Colonic mucosa (tissue), 4 donors: ENCODE results near the gene CIPC. TPM values are rescaled to one million over a fixed set of nuclear protein-coding genes. Genes with fewer than 3 reads are reported as not detected.

Experiments used
- DNase-seq: peaks from one replicate; pipeline ENCODE4 v3.0.0-alpha.2; 2020
- H3K27ac ChIP-seq: fragments of 200-600 bp; one replicate; pipeline ENCODE4 v1.8.0; 2021
- H3K27me3 ChIP-seq: fragments of 200-600 bp; one replicate; pipeline ENCODE4 v1.8.0; 2021
- H3K36me3 ChIP-seq: fragments of 200-600 bp; one replicate; pipeline ENCODE4 v1.8.0; 2021
- H3K4me1 ChIP-seq: fragments of 200-600 bp; one replicate; pipeline ENCODE4 v1.8.0; 2021; ENCODE audit warnings: mild to moderate bottlenecking
- H3K4me3 ChIP-seq: fragments of 200-600 bp; one replicate; pipeline ENCODE4 v1.8.0; 2021
- H3K9ac ChIP-seq, 2 donors: one replicate each; pipeline ENCODE4 v1.7.0; 2013; ENCODE audit warnings: control low read depth in 2 of 2, low read depth in 2 of 2, low read length in 2 of 2
- H3K9me3 ChIP-seq: fragments of 200-600 bp; one replicate; pipeline ENCODE4 v1.8.0; 2021
- intact Hi-C: fragments of 100-400 bp; cut with DNase I; formaldehyde crosslinking; loops from one replicate; pipeline ENCODE4 v1.14.1; 2022
- total RNA-seq, 2 donors: library from RNA; stranded (reverse); fragmentation: NEBNext Ultra II Directional in 1 of 2; extraction: Animal tissue kit (Norgen Biotek cat#: 25700) in 1 of 2; gene quantifications; one replicate each; pipeline ENCODE4 v1.2.1, GENCODE V29; 2021
- TF ChIP-seq, protein P1 (sequence below): fragments of 200-600 bp; IDR thresholded peaks from one replicate; pipeline ENCODE4 v1.8.0; 2022; ENCODE audit warnings: antibody characterized with exemption, mild to moderate bottlenecking
- donor health status: healthy.
- donor health status: DM: no; HTN: no; CAD: no.
- donor health status: DM: no; HTN: no; CAD: no.

Gene CIPC
- total RNA-seq, 2 donors from 2014 or later = 18.2 to 38.4 TPM

DNA sequence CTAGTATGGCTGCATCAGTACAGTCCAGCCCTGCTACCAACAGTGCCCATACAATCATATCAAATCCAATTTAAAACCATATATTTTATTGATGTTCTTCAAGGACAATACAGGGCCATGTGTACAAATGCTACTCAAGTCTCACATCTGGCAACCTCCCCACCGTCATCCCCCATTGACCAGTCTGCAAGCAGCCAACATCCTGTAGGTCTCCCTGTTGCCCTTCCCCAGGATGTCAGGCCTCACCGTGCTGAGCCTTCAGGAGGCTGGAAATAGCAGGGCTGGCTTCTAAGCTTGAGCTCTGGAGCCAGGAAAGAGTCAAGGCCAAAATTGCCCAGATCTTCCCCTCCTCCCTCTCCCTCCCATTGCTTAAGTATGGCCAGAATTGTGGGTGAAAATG is 33.1 kb downstream of the CIPC start:
- TF ChIP-seq, protein P1, sequence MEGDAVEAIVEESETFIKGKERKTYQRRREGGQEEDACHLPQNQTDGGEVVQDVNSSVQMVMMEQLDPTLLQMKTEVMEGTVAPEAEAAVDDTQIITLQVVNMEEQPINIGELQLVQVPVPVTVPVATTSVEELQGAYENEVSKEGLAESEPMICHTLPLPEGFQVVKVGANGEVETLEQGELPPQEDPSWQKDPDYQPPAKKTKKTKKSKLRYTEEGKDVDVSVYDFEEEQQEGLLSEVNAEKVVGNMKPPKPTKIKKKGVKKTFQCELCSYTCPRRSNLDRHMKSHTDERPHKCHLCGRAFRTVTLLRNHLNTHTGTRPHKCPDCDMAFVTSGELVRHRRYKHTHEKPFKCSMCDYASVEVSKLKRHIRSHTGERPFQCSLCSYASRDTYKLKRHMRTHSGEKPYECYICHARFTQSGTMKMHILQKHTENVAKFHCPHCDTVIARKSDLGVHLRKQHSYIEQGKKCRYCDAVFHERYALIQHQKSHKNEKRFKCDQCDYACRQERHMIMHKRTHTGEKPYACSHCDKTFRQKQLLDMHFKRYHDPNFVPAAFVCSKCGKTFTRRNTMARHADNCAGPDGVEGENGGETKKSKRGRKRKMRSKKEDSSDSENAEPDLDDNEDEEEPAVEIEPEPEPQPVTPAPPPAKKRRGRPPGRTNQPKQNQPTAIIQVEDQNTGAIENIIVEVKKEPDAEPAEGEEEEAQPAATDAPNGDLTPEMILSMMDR = no peak

GRCh38 chr14:77131871-77132486 is 33.9 kb downstream of the CIPC start:
- TF ChIP-seq, protein P1 = no peak
- H3K4me1 ChIP-seq = no peaks in the 10 kb centered on the region
- no peaks in the 10 kb centered on the region for H3K9me3 ChIP-seq
- peaks cover 19% of the 10 kb centered on the region for H3K27me3 ChIP-seq
- no peak overlapping the region for H3K27ac ChIP-seq
- no peak overlapping the region for H3K9ac ChIP-seq
- no peak overlapping the region for H3K4me3 ChIP-seq
- H3K36me3 ChIP-seq = no peaks in the 10 kb centered on the region
- no peak for DNase-seq
- intact Hi-C loops = no loop called here

More for the DNA sequence above, 33.1 kb downstream of the CIPC start:
- peaks cover 19% of the 10 kb centered on the region for H3K27me3 ChIP-seq
- intact Hi-C loops = no loop called here
- no peak overlapping the region for H3K4me3 ChIP-seq
- no peak overlapping the region for H3K9ac ChIP-seq
- no peaks in the 10 kb centered on the region for H3K4me1 ChIP-seq
- no peak overlapping the region for H3K27ac ChIP-seq
- H3K9me3 ChIP-seq = no peaks in the 10 kb centered on the region
- DNase-seq = no peak
- no peaks in the 10 kb centered on the region for H3K36me3 ChIP-seq

DNA sequence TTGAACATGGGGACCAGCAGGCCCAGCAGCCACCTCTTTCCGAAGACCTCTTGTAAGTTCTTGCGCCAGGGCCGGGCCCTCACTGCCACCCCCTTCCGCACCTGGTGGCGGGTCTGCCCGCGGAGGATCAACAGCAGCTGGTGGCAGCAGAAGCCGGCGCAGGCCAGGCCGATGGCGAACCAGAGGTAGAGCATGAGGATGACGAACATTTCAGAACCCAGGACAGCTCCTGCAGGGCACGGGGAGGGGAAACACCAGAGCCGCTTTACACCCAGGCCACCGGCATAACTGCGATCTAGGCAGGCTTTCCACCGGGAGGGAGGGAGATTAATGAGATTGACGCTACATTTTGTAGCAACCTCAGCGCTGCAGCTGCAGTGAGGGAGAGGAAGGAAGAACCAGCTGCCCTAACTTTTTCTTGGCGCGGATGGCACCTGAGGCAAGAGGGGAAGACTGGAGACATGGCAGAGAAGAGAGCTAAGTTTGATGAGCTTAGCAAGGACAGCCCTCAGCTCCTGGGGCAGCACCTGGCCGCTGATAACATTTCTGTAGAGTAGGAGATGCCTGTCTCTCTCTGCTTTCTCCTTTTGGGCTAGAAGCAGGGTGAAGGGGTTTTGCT is 35.8 kb downstream of the CIPC start:
- intact Hi-C loops = no loop called here
- no peaks in the 10 kb centered on the region for H3K36me3 ChIP-seq
- no peaks in the 10 kb centered on the region for H3K4me1 ChIP-seq
- no peak overlapping the region for H3K27ac ChIP-seq
- H3K4me3 ChIP-seq = no peak overlapping the region
- peak; percentile 48 for DNase-seq
- peaks cover 22% of the 10 kb centered on the region for H3K27me3 ChIP-seq
- TF ChIP-seq, protein P1 = no peak
- H3K9ac ChIP-seq = no peak overlapping the region
- no peaks in the 10 kb centered on the region for H3K9me3 ChIP-seq

DNA sequence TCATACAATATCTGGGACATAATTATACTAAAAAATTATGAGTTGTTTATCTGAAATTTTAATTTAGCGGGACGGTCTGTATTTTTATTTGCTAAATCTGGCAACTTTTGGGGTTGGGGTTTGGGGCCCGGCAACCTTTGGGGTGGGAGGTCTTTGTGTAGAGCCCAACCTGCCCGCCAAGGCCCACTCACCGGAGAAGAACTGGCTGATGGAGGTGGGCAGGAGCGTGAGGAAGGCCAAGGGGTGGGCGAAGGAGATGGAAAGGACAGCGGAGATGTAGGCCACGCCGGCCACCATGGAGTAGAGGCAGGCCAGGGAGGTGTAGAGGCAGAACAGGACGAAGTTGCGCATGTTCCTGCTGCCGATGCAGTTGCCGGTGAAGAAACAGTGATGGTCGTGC is 41.0 kb downstream of the CIPC start:
- Histone ChIP-seq H3K27ac (no peak overlapping the region), H3K9ac (no peak overlapping the region), H3K4me3 (no peak overlapping the region), H3K27me3 (peaks cover 56% of the 10 kb centered on the region), H3K9me3 (no peaks in the 10 kb centered on the region), H3K4me1 (peaks cover 20% of the 10 kb centered on the region), H3K36me3 (no peaks in the 10 kb centered on the region)
- no peak for DNase-seq
- TF ChIP-seq, protein P1 = no peak
- intact Hi-C loops = no loop called here

DNA sequence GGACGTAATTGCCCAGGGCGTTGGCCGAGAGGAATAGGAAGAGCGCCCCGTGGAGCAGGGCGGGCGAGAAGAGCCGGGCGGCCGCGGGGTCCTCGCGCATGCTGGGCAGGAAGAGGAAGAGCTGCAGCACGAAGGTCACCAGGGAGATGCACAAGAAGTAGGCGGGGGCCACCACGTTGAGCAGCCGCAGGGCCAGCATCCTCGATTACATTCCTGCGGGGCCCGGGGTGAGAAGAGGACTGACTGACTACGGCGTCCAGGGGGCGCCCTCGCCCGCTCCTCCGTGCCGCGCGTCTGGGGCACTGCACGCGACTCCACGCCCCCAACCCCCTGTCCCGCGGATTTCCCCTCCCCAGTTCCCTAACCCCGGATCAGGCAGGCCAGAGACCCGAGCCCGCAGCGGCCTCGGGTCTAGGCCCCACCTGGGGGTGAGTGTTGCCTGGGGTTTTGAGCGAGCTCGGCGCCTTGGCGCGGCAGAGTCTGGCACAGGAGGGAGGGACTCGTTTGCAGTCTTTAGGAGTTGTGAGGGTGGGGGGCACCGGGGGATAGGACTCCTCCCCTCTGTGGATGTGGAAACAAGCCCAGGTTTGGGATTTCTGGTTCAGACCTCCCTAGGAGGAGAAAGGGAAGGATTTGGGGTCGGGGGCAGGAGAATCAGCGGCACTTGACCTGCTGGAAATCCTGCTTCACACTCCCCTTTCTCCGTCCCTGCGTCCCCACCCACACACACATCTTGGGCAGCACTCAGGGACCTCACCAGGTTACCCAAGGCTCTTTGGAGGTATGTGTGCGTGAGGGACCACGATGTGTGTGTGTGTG is 41.7 kb downstream of the CIPC start:
- Histone ChIP-seq H3K36me3 (no peaks in the 10 kb centered on the region), H3K4me1 (peaks cover 20% of the 10 kb centered on the region), H3K4me3 (no peak overlapping the region), H3K9ac (no peak overlapping the region), H3K27ac (no peak overlapping the region), H3K27me3 (peaks cover 54% of the 10 kb centered on the region), H3K9me3 (no peaks in the 10 kb centered on the region)
- TF ChIP-seq, protein P1 = no peak
- peak; percentile 38 for DNase-seq
- intact Hi-C loops = no loop called here
